ENCODE data around the gene COL23A1. TPM values are rescaled to one million over a fixed set of nuclear protein-coding genes. Genes with fewer than 3 reads are reported as not detected.

Gene COL23A1
- polyA plus RNA-seq, 1 donor = 6.2 TPM

DNA sequence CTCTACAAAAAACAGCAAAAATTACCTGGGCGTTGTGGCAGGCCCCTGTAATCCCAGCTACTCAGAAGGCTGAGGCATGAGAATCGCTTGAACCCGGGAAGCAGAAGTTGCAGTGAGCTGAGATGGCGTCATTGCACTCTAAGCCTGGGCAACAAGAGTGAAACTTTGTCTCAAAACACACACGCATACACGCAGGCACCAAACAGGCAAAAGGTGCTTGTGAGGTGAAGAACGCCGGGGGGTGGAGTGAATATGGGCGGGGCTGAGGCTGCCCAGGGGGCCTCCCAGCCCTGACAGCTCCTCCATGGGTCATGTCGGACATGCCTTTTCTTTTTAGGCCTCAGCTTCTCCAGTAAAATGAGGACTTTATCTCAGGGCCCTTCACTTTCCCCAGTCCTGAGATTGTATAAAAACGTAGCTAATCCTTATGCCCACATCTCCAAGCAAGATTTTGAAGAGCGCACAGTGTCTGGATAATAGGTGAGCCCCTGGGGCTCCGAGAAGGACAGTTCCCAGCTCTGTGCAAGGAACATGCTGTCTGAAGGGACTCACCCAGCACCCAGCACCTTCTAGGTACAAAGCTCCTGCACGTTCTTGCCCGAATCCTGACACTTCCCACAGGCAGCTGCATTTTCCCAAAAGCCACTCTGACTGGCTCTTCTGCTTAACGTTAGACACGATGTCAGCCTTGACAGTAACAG, 168.3 kb downstream of the COL23A1 start:
- no peak for DNase-seq

DNA sequence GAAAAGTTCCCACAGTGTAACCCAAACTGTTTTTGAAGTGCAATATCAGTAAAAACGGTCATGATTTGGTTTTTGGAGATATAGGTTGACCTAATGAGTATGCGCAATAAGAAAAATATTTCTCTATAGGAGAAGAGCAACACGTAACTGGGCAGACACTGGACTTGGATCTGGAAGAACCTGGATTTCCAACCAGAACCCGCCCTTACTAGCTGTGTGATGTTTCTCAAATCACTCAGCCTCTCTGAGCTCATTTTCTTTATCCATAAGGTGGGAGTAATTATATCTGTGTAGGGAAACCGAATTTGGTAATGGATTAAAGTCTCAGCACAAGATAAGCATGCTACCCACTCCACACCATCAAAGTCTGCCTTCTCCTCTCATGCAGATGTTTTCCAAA, 169.1 kb downstream of the COL23A1 start:
- DNase-seq = no peak

DNA sequence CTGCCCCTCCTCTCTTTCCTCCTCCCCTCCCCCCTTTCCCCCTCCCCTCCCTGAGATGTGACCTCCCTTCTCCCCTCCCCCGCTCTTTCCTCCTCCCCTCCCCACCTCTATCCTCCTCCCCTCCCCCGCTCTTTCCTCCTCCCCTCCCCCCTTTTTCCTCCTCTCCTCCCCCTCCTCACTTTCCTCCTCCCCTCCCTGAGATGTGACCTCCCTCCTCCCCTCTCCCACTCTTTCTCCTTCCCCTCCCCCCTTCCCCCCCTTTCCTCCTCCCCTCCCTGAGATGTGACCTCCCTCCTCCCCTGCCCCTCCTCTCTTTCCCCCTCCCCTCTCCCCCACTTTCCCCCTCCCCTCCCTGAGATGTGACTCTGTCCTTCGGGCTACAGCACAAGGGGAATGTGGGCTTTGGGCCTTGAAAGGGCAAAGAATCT, 169.8 kb downstream of the COL23A1 start:
- DNase-seq = no peak

DNA sequence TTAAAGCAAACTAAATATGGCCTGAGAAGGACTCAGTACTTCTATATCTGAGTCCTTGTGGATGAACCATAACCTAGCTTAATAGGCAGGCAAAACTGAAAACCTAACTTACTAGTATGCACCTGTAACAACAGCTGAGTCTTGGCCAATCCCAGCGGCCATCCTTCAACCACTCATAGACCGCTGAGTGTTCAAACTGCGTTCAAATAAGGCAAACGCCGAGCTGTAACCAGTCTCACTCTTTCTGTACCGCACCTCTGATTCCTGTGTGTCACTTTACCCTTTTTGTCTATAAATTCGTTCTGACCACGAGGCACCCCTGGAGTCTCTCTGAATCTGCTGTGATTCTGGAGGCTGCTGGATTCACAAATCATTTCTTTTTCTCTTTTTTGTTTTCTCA, 170.5 kb downstream of the COL23A1 start:
- no peak for DNase-seq

DNA sequence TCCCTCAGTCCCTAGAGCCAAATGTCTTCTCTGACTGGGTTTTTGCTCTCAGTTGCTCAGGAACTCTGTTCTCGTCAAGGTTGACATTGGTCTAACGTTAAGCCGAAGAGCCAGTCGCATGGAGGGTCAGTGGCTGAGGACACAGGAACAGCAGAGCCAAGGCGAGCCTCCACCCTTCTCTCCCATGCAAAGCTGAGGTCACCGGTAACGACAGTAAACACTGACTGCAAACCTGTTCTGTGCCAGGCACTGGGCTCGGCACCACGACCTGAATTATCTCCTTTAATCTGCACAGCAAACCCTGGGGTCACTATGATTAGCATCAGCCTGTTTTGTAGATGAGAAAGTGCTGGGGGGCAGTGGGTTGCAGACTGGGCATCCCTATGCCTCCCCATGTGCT, 171.0 kb downstream of the COL23A1 start:
- DNase-seq = no peak

DNA sequence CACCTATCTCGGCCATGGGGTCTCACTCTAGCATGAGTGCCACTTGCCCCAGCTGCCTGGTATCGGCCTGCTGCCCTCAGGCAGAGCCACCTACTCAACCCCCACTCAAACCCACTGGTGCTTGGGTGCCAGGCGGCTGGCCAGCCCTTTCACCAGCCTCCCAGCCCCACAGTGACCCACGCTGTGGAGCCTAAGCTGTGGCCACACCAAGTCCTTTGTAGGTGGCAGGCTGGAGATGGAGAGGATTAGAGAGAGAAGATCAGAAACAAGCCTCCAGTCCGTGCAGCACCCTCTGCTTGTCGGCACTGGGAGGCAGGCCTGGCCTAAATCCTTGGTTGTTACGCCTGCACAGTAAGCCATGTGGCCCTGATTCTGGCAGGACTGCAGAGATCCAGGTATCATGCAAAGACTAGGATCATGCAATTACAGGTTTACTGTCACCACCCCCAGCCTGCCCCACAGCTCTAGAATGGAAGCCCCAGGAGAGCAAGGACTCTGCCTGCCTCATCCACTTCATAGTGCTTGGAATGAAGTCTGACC, 171.7 kb downstream of the COL23A1 start:
- no peak for DNase-seq

DNA sequence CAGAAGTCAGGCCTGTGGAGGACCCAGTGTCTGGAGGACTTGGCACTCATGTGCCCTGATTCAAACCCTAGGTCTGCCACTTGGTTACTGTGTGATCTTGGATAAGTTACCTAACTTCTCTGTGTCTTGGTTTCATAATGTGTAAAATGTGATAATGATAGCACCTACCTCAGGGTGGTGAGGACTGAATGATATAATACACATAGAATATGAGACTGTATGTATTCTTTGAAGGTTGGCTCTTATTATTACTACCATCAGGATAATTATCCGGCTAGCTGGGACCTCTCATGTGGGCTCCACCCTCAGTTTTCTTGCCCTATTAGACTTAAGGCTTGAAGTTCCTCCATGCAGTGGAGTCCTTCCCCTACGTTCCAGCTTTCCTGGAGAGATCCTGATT, 172.2 kb downstream of the COL23A1 start:
- no peak for DNase-seq

DNA sequence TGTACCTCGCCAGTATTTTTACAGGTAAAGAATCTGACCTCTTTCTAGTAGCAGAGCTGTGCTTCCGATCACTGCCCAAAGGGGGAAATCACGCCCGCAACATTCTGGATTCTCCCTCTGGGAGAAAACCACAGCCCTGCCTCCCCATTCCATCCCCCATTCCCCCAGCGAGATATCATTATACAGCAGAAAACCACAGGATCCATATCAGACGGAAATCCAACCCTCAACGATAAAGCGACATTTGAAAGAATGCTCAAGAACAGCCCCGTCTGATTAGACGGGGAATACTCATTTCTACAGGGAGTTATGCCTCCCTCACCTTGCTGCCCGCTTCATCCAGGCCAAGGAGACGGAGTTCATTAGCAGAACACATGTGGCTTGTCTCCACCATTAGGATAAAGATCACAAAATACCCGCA, 172.8 kb downstream of the COL23A1 start:
- DNase-seq = no peak

DNA sequence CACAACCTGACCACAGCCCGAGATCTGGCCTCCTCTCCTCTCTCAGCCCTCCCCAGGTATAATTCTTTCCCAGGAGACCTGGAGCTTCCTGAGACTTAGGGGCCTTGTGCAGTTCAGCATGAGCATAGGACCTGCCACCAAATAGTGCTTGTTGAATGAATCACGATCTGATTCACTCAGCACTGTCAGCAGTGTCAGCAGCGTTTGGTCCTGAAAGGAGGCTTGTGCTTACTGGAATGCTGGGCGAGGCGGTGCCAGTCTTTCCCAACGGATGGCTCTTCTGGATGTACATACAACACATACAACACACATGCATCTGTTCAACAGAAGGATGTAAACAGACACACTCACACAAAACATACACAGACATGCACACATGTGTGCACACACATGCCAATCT, 173.3 kb downstream of the COL23A1 start:
- no peak for DNase-seq

DNA sequence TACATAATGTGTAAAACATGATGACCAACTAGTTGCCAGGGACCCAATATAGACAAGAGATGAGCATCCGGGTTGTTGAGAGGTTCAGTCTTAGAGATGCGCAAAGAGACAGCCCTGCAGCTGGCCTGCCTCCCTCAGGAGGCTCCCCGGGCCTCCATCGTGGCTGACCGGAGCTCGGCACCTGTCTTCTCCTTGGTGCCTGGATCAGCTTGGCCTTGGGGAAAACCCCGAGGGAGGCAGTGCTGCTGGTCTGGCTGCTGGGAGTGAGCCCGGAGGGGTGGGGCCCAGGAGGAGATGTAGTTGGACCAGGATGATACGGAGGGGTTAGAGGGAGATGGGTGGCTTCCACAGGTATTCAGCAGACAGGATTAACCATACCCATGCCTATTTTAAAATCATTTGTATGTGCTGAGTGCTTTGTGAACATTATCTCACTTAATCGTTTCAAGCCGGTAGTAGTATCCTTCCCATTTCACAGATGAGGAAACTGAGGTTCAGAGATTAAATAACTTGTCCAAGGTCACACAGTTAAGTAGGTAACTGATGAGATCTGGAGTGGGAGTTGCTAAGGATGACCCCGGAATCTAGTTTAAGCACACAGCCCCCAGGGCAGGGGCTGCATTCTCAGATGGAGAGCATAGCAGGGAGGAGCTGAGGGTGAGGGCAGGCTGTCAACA, 173.8 kb downstream of the COL23A1 start:
- DNase-seq = no peak

DNA sequence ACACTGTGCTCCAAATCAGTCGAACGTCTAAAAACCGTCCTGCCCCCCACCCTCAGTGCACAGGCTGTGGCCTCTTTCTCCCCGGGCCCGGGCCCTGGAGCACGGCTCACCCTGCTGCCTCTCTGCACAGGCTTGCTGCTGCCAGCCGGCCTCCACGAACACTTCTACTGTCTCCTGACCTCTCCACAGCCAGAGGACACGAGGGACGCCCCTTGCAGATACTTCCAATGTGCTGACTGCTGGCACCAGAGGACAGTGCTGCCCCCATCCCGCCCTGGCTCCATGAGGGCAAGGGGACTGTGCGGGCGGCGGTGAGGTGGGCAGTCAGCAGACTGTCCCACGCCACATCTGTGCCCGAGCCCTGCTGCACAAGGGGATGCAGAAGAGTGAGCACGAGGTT, 174.8 kb downstream of the COL23A1 start:
- no peak for DNase-seq

DNA sequence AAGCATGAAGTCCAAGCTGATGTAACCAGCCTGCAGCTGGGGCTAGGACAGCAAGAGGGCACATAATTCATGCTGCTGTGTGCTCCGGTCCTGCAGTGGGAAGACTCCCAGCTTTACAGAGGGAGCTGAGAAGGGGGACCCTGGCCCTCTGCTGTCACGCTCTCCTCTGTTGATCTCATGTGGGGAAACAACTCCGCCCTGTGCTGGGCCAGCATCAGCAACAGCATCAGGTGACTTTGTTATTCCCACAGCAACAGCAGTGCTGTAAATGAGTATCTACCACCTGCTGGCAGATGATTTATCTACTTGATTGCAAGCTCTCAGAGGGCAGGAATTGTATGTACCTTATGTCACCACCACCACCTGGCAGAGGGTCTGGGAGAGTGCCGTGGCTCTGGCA, 176.2 kb downstream of the COL23A1 start:
- DNase-seq = no peak

DNA sequence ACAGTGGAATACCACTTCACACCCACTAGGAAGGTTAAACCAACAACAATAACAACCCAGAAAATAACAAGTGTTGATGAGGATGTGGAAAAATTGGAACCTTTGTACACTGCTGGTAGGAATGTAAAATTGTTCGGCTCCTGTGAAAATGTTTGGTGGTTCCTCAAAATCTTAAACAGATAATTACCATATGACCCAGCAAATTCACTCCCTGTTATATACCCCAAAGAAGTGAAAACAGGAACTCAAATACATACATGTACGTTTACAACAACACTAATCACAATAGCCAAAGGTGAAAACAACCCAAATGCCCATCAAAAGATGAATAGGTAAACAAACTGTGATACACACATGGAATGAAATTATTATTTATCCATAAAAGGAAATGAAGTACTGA, 179.1 kb downstream of the COL23A1 start:
- no peak for DNase-seq

DNA sequence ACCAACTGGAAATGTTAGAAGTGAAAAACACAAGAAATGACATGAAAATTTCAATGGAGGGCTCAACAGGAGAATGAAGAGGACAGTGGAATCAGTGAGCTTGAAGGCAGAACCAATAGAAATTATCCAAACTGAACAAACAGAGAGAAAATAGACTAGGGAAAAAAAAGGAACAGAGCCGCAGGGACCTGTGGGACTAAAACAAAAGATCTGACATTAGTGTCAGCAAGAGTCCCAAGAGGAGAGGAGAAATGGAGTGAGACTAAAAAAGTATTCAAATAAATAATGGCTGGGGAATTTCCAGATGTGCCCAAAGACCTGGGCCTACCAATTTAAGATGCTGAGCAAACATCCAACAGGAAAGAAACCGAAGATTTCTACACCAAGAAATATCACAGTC, 182.5 kb downstream of the COL23A1 start:
- DNase-seq = no peak

DNA sequence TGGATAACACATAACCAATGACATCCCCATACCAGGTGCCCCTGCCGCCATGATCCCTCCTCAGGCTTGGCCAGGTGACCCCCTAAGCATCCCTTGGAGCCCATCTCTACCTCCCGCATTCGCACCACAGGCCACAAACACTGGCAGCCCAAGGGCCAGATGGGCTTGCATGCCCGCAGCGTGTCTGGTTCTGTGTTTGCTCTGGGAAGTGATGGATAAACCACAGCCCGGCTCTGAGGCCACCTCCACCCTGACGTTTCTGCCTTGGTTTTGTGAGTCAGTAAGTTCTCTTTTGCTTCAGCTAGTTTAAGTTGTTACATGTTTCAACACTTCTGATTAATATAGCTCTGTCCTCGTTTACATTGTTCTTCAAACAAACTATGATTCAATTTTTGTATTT, 185.2 kb downstream of the COL23A1 start:
- DNase-seq = no peak

DNA sequence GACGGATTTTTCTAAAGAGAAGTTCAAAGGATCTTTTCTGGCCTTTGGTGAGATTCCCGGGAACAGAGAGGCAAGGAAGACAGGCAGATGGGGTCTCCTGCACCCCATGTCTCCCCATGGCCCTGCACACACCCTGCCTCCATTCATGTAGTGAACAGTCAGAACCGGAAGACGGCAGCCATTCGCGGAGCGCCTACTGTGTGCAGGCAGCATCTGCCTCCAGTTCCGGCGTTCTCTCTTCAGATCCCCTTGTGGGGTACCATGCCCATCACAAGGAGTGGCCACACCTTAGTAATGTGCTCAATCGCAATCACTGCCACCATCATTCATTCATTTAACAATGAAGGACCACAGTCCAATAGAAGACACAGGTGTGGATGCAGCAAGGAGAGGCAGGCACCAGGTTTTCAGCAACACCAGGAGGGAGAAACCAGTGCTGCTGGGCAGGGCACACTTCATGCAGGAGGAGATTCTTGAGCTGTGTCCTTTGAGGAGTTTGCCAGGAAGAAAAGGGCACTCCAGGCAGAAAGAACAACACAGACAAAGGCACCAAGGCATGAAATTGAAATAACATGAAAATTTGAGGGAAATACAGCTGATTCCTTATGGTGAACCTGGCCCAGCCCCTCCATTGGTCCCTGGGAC, 186.1 kb downstream of the COL23A1 start:
- no peak for DNase-seq

DNA sequence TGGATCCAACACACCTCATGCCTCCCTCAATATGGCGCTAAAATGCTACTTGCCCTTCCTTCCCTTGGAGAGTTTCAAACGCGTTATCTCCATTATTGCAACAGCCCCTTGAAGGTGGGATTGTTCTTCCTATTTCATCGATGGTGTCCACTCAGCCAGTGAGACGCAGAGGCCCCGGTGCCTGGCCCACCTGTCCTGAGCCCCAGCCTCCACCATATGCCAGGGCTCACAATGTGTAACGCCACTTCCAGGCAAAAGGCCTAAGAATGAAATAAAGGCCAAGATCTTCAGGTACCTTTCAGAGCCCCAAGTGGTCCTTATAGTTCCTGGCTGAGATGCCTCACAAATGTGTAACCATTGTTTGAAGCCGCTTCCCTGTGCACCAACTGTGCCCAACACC, 186.8 kb downstream of the COL23A1 start:
- DNase-seq = no peak

DNA sequence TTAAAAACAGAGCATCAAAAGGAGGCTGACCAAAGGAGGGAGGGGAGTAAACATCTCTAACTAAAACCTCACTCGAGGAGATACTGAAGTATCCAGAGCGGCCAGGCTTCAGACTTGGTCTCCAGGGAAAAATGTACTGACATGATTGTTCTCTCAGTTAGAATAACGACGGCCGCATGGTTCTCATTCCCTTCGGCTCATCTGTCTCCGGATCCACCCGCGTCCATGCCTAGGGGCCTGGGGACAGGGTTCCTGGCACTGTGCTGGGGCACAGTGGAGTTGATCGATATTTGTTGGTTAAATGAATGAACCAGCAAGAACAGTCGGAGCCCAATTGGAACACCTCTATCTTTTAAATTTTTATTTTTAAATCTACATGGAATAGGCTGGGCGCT, 190.5 kb downstream of the COL23A1 start:
- DNase-seq = no peak

DNA sequence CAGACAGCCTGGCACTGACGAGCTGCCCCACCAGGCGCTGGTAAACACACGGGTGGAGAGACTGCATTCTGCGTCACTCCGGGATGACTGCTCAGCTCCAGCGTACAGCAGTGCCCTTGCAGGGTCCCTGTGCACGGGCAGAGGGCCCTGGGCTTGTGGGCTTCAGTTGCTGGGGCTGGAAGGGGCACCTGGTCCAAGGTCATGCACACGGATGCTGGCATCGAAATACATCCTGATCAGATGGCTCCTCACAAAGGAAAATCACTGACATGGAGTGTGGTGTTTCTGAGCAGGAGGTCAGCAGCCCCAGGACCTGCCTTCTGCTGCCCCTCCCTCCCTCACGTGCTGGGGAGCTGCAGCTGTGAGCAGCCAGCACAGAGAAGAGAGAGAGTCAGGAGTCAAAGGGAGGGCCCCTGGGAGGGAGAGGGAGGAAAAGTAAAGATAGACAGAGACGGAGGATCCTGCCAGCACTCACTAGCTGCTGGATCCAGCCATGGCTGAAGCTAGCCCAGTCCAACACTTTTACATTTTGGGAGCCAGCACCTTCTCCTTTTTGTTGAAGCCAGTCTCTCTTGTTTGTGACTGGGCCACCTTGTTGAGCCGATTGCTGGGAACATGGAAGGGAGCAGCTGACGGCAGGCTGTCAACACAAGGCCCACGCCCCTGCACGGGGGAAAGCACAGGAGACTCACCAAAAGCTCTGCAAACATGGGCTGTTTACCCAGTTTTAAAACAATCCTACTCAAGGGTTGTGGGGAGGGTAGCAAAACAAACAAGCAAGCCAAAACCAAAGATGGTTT, 191.1 kb downstream of the COL23A1 start:
- no peak for DNase-seq

DNA sequence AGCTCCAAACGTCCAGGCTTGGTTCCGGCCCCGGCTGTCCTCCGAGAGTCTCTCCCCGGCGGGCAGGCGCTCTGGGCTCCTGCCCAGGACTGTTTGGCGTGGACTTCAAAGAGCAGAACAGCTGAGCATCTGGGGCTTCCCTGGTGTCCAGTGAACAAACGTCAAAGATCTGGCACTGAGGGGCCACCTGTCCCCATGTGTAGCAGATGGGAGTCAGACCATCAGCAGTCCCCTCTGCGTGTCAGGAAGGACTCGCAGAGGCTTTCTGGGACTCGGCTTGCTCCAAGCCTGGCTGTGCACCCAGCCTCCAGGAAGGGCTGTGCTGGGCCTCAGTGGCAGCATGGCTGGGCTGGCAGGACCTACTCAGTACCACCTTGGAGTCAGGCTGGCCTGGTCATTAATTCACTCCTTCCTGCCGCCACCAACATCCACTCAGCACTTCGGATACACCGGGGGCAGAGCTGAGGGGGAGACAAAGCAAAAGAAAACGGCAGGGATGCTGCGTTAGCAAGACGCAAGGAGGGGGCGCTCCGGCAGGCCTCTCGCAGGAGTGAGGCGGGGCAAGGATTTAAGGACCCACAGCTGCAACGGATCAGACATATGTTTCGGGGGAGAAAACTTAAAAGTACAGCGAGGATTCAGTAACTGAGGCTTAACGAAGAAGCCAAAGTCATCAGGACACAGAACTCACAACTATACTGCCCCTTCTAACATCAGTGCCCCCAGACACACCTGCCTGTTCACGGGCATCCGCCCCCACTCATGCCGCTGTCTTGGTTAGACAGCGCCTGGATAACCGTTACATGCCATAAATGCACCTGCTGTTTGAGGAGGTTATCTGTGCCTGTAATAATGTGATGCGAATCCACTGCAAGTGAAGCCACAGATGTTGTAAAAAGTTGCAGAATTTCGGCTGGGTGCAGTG, 193.1 kb downstream of the COL23A1 start:
- DNase-seq = peak; percentile 57

DNA sequence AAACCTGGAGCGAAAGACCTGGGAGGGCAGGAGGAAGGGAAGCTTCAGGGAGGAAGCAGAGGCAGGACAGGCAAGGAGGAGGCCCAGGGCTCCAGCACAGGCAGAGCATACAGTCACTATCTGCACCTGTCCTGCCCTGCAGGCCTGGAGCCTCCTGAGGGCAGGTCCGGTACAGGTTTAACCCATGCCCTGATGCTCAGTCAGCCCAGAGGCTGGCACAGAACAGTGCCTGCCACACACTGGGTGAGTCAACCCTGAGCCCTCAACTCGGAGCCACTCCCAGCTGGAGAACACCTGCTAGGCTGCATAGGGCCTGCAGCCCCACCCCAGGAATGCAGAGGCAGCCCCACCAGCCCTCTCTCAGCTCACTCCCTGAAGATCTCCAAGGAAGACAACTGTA, 196.1 kb downstream of the COL23A1 start:
- no peak for DNase-seq
